ENCODE measurements around the gene MYLK. TPM values are rescaled to one million over a fixed set of nuclear protein-coding genes. Genes with fewer than 3 reads are reported as not detected.

The MYLK gene
- total and polyA plus RNA-seq, 2 donors (not counting 1 experiment from before 2014, with no cell fraction given) = 0.51 TPM; not detected in 1

DNA sequence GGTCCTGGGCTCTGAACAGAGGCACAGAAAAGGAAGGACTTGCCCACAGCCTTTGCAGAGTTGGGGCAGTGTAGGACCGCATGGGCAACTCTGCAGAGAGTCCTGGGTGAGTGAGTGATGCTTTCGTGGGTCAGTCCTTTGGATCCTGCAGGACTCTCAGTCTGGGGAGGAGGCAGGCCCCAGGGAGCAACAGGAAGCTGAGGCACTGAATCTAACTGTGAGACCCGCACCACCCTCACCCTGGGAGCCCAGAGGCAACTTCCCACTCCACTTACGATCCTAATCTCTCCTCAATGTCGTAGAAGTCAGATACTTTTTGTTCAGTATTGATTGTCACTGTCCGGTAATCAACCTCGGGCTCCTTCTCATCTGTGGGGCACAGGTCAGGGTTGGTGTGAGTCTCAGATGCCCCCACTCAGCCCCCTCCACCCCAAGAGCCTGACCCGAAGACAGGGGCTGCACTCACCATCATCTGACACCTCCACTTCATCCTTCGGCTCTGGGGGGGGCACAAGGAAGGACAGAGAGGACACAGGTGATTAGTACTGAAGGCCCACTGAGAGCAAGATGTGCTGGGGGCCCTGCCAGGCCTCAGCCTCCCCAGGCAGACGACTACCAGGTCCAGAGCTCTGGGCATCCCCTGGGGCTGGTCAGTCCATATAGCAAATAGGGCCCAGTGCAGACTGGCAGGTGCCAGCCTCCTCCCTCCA lies 235.3 kb downstream of the MYLK start:
- ChIA-PET CTCF (no interaction called here), POLR2A (no interaction called here)
- intact Hi-C loops (cut with micrococcal nuclease) = no loop called here

DNA sequence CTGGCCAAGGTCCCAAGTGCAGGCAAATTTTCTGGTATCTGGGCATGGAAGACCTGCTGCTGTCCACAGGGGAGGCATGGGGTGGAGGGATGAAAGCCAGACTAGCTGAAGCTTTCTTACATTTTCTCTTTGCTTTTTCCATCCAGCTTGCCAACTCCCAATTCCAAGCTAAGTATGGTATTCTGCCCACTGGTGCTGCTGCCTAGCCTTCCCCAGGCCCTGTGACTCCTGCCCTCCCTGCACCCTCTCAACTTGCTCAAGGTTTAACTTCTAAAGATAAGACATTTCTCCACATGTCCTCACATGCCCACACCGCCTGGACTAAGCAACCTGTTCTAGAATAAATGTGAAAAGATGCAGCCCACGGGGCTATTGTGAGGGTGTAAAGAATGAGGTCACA lies 239.8 kb downstream of the MYLK start:
- TF ChIP-seq, protein P1, sequence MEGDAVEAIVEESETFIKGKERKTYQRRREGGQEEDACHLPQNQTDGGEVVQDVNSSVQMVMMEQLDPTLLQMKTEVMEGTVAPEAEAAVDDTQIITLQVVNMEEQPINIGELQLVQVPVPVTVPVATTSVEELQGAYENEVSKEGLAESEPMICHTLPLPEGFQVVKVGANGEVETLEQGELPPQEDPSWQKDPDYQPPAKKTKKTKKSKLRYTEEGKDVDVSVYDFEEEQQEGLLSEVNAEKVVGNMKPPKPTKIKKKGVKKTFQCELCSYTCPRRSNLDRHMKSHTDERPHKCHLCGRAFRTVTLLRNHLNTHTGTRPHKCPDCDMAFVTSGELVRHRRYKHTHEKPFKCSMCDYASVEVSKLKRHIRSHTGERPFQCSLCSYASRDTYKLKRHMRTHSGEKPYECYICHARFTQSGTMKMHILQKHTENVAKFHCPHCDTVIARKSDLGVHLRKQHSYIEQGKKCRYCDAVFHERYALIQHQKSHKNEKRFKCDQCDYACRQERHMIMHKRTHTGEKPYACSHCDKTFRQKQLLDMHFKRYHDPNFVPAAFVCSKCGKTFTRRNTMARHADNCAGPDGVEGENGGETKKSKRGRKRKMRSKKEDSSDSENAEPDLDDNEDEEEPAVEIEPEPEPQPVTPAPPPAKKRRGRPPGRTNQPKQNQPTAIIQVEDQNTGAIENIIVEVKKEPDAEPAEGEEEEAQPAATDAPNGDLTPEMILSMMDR (IDR thresholded peaks at IDR 0.05) = no peak
- no peak for TF ChIP-seq EZH2 (IDR thresholded peaks at IDR 0.05; ENCODE audit: borderline replicate concordance, insufficient read depth, low read depth, low read length, poor library complexity, severe bottlenecking)
- H3K9me3 Mint-ChIP-seq (ENCODE audit: insufficient read depth) = no peaks in the 10 kb centered on the region
- H3K27ac Mint-ChIP-seq = no peak overlapping the region
- ChIA-PET POLR2A (no interaction called here), CTCF (interaction anchor here (0.9 to 1.3 kb wide), 2 partner anchors 11 to 15 kb away, joined by 3 to 4 read pairs; no protein-coding TSS in a partner anchor)
- Histone ChIP-seq H3K4me2 (replicated peaks; ENCODE audit: low read depth, low read length, poor library complexity, severe bottlenecking) (no peak overlapping the region), H3K4me3 (ENCODE audit: control extremely low read depth in 1 of 5, extremely low read depth in 1 of 5, insufficient read depth in 1 of 5, low read depth in 2 of 5, low read length in 4 of 5) (no peak overlapping the region), H3K36me3 (replicated peaks in 1 of 2; ENCODE audit: control extremely low read depth in 1 of 2, control insufficient read depth in 1 of 2, extremely low read depth in 1 of 2, insufficient read depth in 2 of 2, low read length in 1 of 2) (no peaks in the 10 kb centered on the region), H3K27ac (ENCODE audit: low read length in 2 of 2) (no peak overlapping the region), H3K4me1 (ENCODE audit: control insufficient read depth in 2 of 2, insufficient read depth in 2 of 2, low read length in 2 of 2) (no peaks in the 10 kb centered on the region), H2AFZ (ENCODE audit: insufficient read depth, low read depth, low read length, poor library complexity, severe bottlenecking) (no peak overlapping the region), H3K27me3 (replicated peaks in 1 of 4; ENCODE audit: control extremely low read depth in 1 of 4, control insufficient read depth in 3 of 4, insufficient read depth in 4 of 4, low read length in 3 of 4) (peaks cover 0 to 3% (median 0%) of the 10 kb centered on the region in 4 experiments), H3K9ac (ENCODE audit: low read length) (no peak overlapping the region), H4K20me1 (ENCODE audit: control insufficient read depth, insufficient read depth, low read length, poor library complexity, severe bottlenecking) (no peaks in the 10 kb centered on the region), H3K79me2 (ENCODE audit: control insufficient read depth, insufficient read depth, low read length) (no peaks in the 10 kb centered on the region), H3K9me3 (ENCODE audit: control extremely low read depth in 1 of 3, control insufficient read depth in 2 of 3, insufficient read depth in 1 of 3, low read length in 2 of 3) (no peaks in the 10 kb centered on the region)
- no peaks in the 10 kb centered on the region for H3K4me1 Mint-ChIP-seq
- no peak for ATAC-seq (ENCODE audit: low read depth)
- DNase-seq = no peak
- H3K4me3 Mint-ChIP-seq = no peak overlapping the region
- no CpG with 5 or more reads among the region's 2 CpGs for WGBS (ENCODE audit: insufficient coverage)
- intact Hi-C loops (cut with micrococcal nuclease) = no loop called here
- H3K27me3 Mint-ChIP-seq = no peaks in the 10 kb centered on the region

More for the DNA sequence above, 235.3 kb downstream of the MYLK start:
- Histone ChIP-seq H3K27ac (ENCODE audit: low read length in 2 of 2) (no peak overlapping the region), H3K9ac (ENCODE audit: low read length) (no peak overlapping the region), H3K4me3 (ENCODE audit: control extremely low read depth in 1 of 5, extremely low read depth in 1 of 5, insufficient read depth in 1 of 5, low read depth in 2 of 5, low read length in 4 of 5) (no peak overlapping the region), H3K27me3 (replicated peaks in 1 of 4; ENCODE audit: control extremely low read depth in 1 of 4, control insufficient read depth in 3 of 4, insufficient read depth in 4 of 4, low read length in 3 of 4) (no peaks in the 10 kb centered on the region), H3K4me1 (ENCODE audit: control insufficient read depth in 2 of 2, insufficient read depth in 2 of 2, low read length in 2 of 2) (no peaks in the 10 kb centered on the region), H3K36me3 (replicated peaks in 1 of 2; ENCODE audit: control extremely low read depth in 1 of 2, control insufficient read depth in 1 of 2, extremely low read depth in 1 of 2, insufficient read depth in 2 of 2, low read length in 1 of 2) (no peaks in the 10 kb centered on the region), H4K20me1 (ENCODE audit: control insufficient read depth, insufficient read depth, low read length, poor library complexity, severe bottlenecking) (no peaks in the 10 kb centered on the region), H3K9me3 (ENCODE audit: control extremely low read depth in 1 of 3, control insufficient read depth in 2 of 3, insufficient read depth in 1 of 3, low read length in 2 of 3) (no peaks in the 10 kb centered on the region), H2AFZ (ENCODE audit: insufficient read depth, low read depth, low read length, poor library complexity, severe bottlenecking) (no peak overlapping the region), H3K79me2 (ENCODE audit: control insufficient read depth, insufficient read depth, low read length) (no peaks in the 10 kb centered on the region), H3K4me2 (replicated peaks; ENCODE audit: low read depth, low read length, poor library complexity, severe bottlenecking) (no peak overlapping the region)
- no peak overlapping the region for H3K4me3 Mint-ChIP-seq
- peaks cover 3% of the 10 kb centered on the region for H3K27me3 Mint-ChIP-seq
- H3K4me1 Mint-ChIP-seq = no peaks in the 10 kb centered on the region
- TF ChIP-seq, protein P1 (IDR thresholded peaks at IDR 0.05) = no peak
- no peak for TF ChIP-seq EZH2 (IDR thresholded peaks at IDR 0.05; ENCODE audit: borderline replicate concordance, insufficient read depth, low read depth, low read length, poor library complexity, severe bottlenecking)
- DNase-seq = no peak
- WGBS (ENCODE audit: insufficient coverage) = 83% methylated on average over 5 of the region's 10 CpGs
- ATAC-seq (ENCODE audit: low read depth) = no peak
- no peak overlapping the region for H3K27ac Mint-ChIP-seq
- H3K9me3 Mint-ChIP-seq (ENCODE audit: insufficient read depth) = no peaks in the 10 kb centered on the region

All from B cell (primary cell).